ENCODE measurements around the gene PRR3. TPM values are rescaled to one million over a fixed set of nuclear protein-coding genes. Genes with fewer than 3 reads are reported as not detected.
"Not testable (repeated sequence)": the region's sequence is repeated elsewhere in the genome, so short reads cannot be mapped to it uniquely, and the experiment has no call there.

Gene PRR3
- total and polyA plus RNA-seq, 9 of the 15 experiments (the other 6 are each of a cell fraction or from before 2014, with no cell fraction given) = 23.5 to 59.6 (median 28.8) TPM

GRCh38 chr6:30597315-30598144, 40.4 kb downstream of the PRR3 start:
- H3K9me3 ChIP-seq (replicated peaks; ENCODE audit: control insufficient read depth, insufficient read depth, low read depth, low read length); H3K27ac ChIP-seq (ENCODE audit: extremely low read depth, low read depth, low read length); H2AFZ ChIP-seq (ENCODE audit: low read depth, low read length); H3K9me1 ChIP-seq (ENCODE audit: control insufficient read depth, insufficient read depth, low read length); BruUV-seq (replicated peaks); H3K4me3 ChIP-seq; H4K20me1 ChIP-seq (replicated peaks; ENCODE audit: control insufficient read depth, insufficient read depth, low read length); H3K9ac ChIP-seq (ENCODE audit: insufficient read depth in 1 of 2, low read depth in 2 of 2, low read length in 2 of 2); H3K79me2 ChIP-seq (ENCODE audit: control insufficient read depth, insufficient read depth, low read length); H3K27me3 ChIP-seq (ENCODE audit: control insufficient read depth in 2 of 2, insufficient read depth in 2 of 2, low read length in 2 of 2); H3K4me2 ChIP-seq (ENCODE audit: insufficient read depth, low read length); TF ChIP-seq JUND (tag; IDR thresholded peaks at IDR 0.05; ENCODE audit: borderline replicate concordance, low read depth, low read length): not testable (repeated sequence)
- intact Hi-C loops (cut with micrococcal nuclease) (loop anchor here (1.0 kb wide), 2 partner anchors 56 to 114 kb away; no protein-coding TSS in a partner anchor), in situ Hi-C loops (cut with MboI) (loop anchor here (5.0 kb wide), 1 partner anchor 105 kb away; no protein-coding TSS in a partner anchor)
- H3K36me3 ChIP-seq (ENCODE audit: control insufficient read depth, insufficient read depth, low read length) = peaks cover 67% of the 10 kb centered on the region
- ATAC-seq = peak; percentile 91
- FAIRE-seq = peak; percentile 94
- ChIA-PET CTCF (ENCODE audit: low intra/inter-chr PET ratio) (interaction anchor here (0.8 to 1.8 kb wide), 4 partner anchors 8 to 116 kb away, joined by 3 to 17 read pairs (median 8); no protein-coding TSS in a partner anchor), POLR2A (interaction anchor here (0.6 to 13.5 kb wide), 19 partner anchors 9 to 120 kb away, joined by 3 to 310 read pairs (median 5); partner anchors contain the start of genes ABCF1, DHX16, MDC1 and MRPS18B)
- peak; percentile 73 to 90 (median 77) for DNase-seq (ENCODE audit: extremely low read depth in 1 of 4, low spot score in 3 of 4)
- WGBS (ENCODE audit: insufficient coverage, low coverage, missing lambda C conversion rate) = 54% methylated on average over 11 of the region's 15 CpGs
- H3K4me1 ChIP-seq (replicated peaks in 1 of 2; ENCODE audit: control insufficient read depth in 2 of 2, insufficient read depth in 2 of 2, low read length in 2 of 2) = peaks cover 4 to 11% of the 10 kb centered on the region in 2 experiments; a peak in 4 of 5 replicates
- TF ChIP-seq JUND (IDR thresholded peaks at IDR 0.05; ENCODE audit: borderline replicate concordance, low read depth, low read length) = 0 out of 2 replicates have a peak, but pooled peaks have one; percentile 10
- peak; percentile 8; the same call in 1 of the 2 replicates for TF ChIP-seq ESRRA (IDR thresholded peaks at IDR 0.05; ENCODE audit: borderline replicate concordance, low read depth)
- peak; percentile 11; the same call in 1 of the 2 replicates for TF ChIP-seq ZNF316 (IDR thresholded peaks at IDR 0.05)
- TF ChIP-seq ZKSCAN1 (IDR thresholded peaks at IDR 0.05; ENCODE audit: low read depth, low read length) = peak; percentile 42; the same call in 1 of the 2 replicates
- TF ChIP-seq, protein P1, sequence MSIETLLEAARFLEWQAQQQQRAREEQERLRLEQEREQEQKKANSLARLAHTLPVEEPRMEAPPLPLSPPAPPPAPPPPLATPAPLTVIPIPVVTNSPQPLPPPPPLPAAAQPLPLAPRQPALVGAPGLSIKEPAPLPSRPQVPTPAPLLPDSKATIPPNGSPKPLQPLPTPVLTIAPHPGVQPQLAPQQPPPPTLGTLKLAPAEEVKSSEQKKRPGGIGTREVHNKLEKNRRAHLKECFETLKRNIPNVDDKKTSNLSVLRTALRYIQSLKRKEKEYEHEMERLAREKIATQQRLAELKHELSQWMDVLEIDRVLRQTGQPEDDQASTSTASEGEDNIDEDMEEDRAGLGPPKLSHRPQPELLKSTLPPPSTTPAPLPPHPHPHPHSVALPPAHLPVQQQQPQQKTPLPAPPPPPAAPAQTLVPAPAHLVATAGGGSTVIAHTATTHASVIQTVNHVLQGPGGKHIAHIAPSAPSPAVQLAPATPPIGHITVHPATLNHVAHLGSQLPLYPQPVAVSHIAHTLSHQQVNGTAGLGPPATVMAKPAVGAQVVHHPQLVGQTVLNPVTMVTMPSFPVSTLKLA (conservative IDR thresholded peaks at IDR 0.05) = peak in 1 of 2 experiments; percentile 30; a peak in 1 of 4 replicates
- TF ChIP-seq MAZ (CRISPR knock-in tag; conservative IDR thresholded peaks at IDR 0.05 in 1 of 2, IDR thresholded peaks at IDR 0.05 in 1 of 2) = 0 out of 4 replicates have a peak, but pooled peaks of 1 of the 2 experiments have one; percentile 37
- peak; percentile 37; the same call in 1 of the 2 replicates for TF ChIP-seq DEAF1 (CRISPR knock-in tag; IDR thresholded peaks at IDR 0.05)
- TF ChIP-seq TFAP4 (CRISPR knock-in tag; IDR thresholded peaks at IDR 0.05; ENCODE audit: borderline replicate concordance) = peak; percentile 34; the same call in 1 of the 2 replicates
- TF ChIP-seq ZZZ3 (IDR thresholded peaks at IDR 0.05) = 0 out of 2 replicates have a peak, but pooled peaks have one; percentile 53
- TF ChIP-seq DPF2 (IDR thresholded peaks at IDR 0.05) = peak; percentile 55
- 0 out of 2 replicates have a peak, but pooled peaks have one; percentile 17 for TF ChIP-seq SMARCE1 (IDR thresholded peaks at IDR 0.05)
- peak; percentile 65; the same call in 1 of the 2 replicates for TF ChIP-seq XRCC5 (IDR thresholded peaks at IDR 0.05; ENCODE audit: low read depth, low read length)
- 0 out of 2 replicates have a peak, but pooled peaks have one; percentile 16 for TF ChIP-seq ILF3 (IDR thresholded peaks at IDR 0.05; ENCODE audit: borderline replicate concordance)
- TF ChIP-seq RAD21 (CRISPR knock-in tag; conservative IDR thresholded peaks at IDR 0.05 in 1 of 2, IDR thresholded peaks at IDR 0.05 in 1 of 2) = peak; percentile 51 to 83; a peak in 3 of 4 replicates
- TF ChIP-seq ARNT (IDR thresholded peaks at IDR 0.05) = peak; percentile 46 to 67; a peak in 1 of 4 replicates
